Endothelial cell of umbilical vein (primary cell): Measurements from ENCODE around the gene CLPX. TPM values are rescaled to one million over a fixed set of nuclear protein-coding genes. Genes with fewer than 3 reads are reported as not detected.

Source experiments
- BruUV-seq: library from RNA; stranded (reverse); fragments of 400-500 nt; replicated peaks from 2 replicates; lab custom pipeline; 2021; lab: Mats Ljungman, UMichigan
- CTCF ChIA-PET: fragments of 300-600, 350-600 bp; sonication (Branson Sonifier 250); formaldehyde crosslinking; loops from one replicate; lab custom pipeline; 2021; ENCODE audit warnings: antibody characterized with exemption, inconsistent platforms; lab: Charles Lee
- POLR2A ChIA-PET: fragments of 300-600, 350-600 bp; sonication (Branson Sonifier 250); formaldehyde crosslinking; loops from one replicate; lab custom pipeline; 2021; ENCODE audit warnings: antibody characterized with exemption, inconsistent platforms; lab: Charles Lee
- DNase-seq: peaks from one replicate; pipeline ENCODE4 v3.0.0-alpha.2; 2011; ENCODE audit warnings: low read depth, low spot score
- FAIRE-seq: peaks from 2 replicates; lab custom pipeline; 2011; peaks lifted over from hg19 to GRCh38; lab: Jason Lieb, UNC
- H2AFZ ChIP-seq: 2 replicates; pipeline ENCODE4 v1.6.0; 2012; ENCODE audit warnings: low read depth, low read length, control low read depth, inconsistent platforms
- H3K27ac ChIP-seq: 2 replicates; pipeline ENCODE4 v1.5.1; 2011; ENCODE audit warnings: low read depth, mild to moderate bottlenecking, control low read depth, low read length, moderate library complexity; ENCODE audit not compliant: insufficient read depth
- H3K27me3 ChIP-seq, 2 experiments: 2 replicates each; pipeline versions ENCODE4 v1.6.0 to v1.6.1; 2011; ENCODE audit warnings: low read length in 2 of 2, mixed read lengths in 1 of 2; ENCODE audit not compliant: control insufficient read depth in 2 of 2, insufficient read depth in 2 of 2
- H3K36me3 ChIP-seq, 2 experiments: 2 replicates in 1 of 2; 3 replicates in 1 of 2; pipeline ENCODE4 v1.5.1; 2011; ENCODE audit warnings: low read length in 2 of 2, mild to moderate bottlenecking in 1 of 2, moderate library complexity in 1 of 2; ENCODE audit not compliant: control insufficient read depth in 2 of 2, insufficient read depth in 2 of 2; ENCODE audit errors: extremely low read depth in 1 of 2
- H3K4me1 ChIP-seq: 3 replicates; pipeline ENCODE4 v1.5.1; 2011; ENCODE audit warnings: mild to moderate bottlenecking, low read length; ENCODE audit not compliant: control insufficient read depth, insufficient read depth; ENCODE audit errors: extremely low read depth
- H3K4me2 ChIP-seq: 2 replicates; pipeline ENCODE4 v1.6.1; 2011; ENCODE audit warnings: low read length, control low read depth, mixed read lengths; ENCODE audit not compliant: insufficient read depth
- H3K4me3 ChIP-seq, 3 experiments: fragments of 200-600 bp in 1 of 3; sonication (generic), shearing (Covaris generic) in 1 of 3; replicated peaks in 1 of 3; 2 replicates each; pipeline ENCODE4 v1.5.1; 2011 to 2016; ENCODE audit warnings: control low read depth in 3 of 3, low read length in 3 of 3, mild to moderate bottlenecking in 2 of 3, inconsistent platforms in 1 of 3, low read depth in 1 of 3, moderate library complexity in 1 of 3; ENCODE audit not compliant: insufficient read depth in 1 of 3
- H3K79me2 ChIP-seq: 2 replicates; pipeline ENCODE4 v1.6.0; 2012; ENCODE audit warnings: low read length, inconsistent platforms; ENCODE audit not compliant: control insufficient read depth, insufficient read depth
- H3K9ac ChIP-seq: replicated peaks from 2 replicates; pipeline ENCODE3; 2011; ENCODE audit warnings: low read length, control low read depth; ENCODE audit not compliant: insufficient read depth; ENCODE audit errors: extremely low read depth
- H3K9me1 ChIP-seq: replicated peaks from 3 replicates; pipeline ENCODE4 v1.6.0; 2011; ENCODE audit warnings: mild to moderate bottlenecking, low read length; ENCODE audit not compliant: control insufficient read depth, insufficient read depth; ENCODE audit errors: extremely low read depth
- H3K9me3 ChIP-seq: replicated peaks from 2 replicates; pipeline ENCODE4 v1.5.1; 2012; ENCODE audit warnings: low read length, inconsistent platforms; ENCODE audit not compliant: control insufficient read depth, insufficient read depth
- H4K20me1 ChIP-seq: replicated peaks from 2 replicates; pipeline ENCODE3; 2011; ENCODE audit warnings: mild to moderate bottlenecking, low read length; ENCODE audit not compliant: control insufficient read depth, insufficient read depth; ENCODE audit errors: extremely low read depth
- CTCF ChIP-seq, 2 donors: IDR thresholded peaks; 1 replicate in 1 of 2; 2 replicates in 1 of 2; pipeline ENCODE4 v1.5.1; 2011; ENCODE audit warnings: low read length in 2 of 2, mild to moderate bottlenecking in 2 of 2, moderate library complexity in 2 of 2, control low read depth in 1 of 2, inconsistent platforms in 1 of 2, low read depth in 1 of 2; ENCODE audit not compliant: insufficient read depth in 1 of 2; ENCODE audit errors: extremely low read depth in 1 of 2
- EZH2 ChIP-seq: IDR thresholded peaks from 2 replicates; pipeline ENCODE4 v1.6.1; 2012; ENCODE audit warnings: borderline replicate concordance, low read depth, mild to moderate bottlenecking, moderate library complexity, low read length, inconsistent platforms; ENCODE audit not compliant: severe bottlenecking
- FOS ChIP-seq: IDR thresholded peaks from 2 replicates; pipeline ENCODE4 v1.6.1; 2011; ENCODE audit warnings: mild to moderate bottlenecking, low read length, moderate library complexity, borderline replicate concordance; ENCODE audit not compliant: insufficient read depth
- MAX ChIP-seq: IDR thresholded peaks from 2 replicates; pipeline ENCODE4 v1.6.1; 2011; ENCODE audit not compliant: insufficient read depth, insufficient read length
- POLR2A ChIP-seq: IDR thresholded peaks from 2 replicates; pipeline ENCODE4 v1.6.1; 2012; ENCODE audit warnings: low read depth, mild to moderate bottlenecking, control low read depth, low read length
- POLR2AphosphoS5 ChIP-seq: IDR thresholded peaks from 2 replicates; pipeline ENCODE4 v1.6.1; 2012; ENCODE audit warnings: low read depth, mild to moderate bottlenecking, control low read depth, low read length, moderate library complexity; ENCODE audit not compliant: insufficient read depth
- dilution Hi-C: fragments of 300-500 bp; cut with MboI; formaldehyde crosslinking; loops from one replicate; pipeline ENCODE4 v1.15.0; 2019; ENCODE audit warnings: low sequenced_read_pairs; ENCODE audit not compliant: extremely low pct_ligation_motif_present
- intact Hi-C: fragments of 100-400 bp; cut with micrococcal nuclease; formaldehyde crosslinking; loops from one replicate; pipeline ENCODE4 v1.10.0; 2022
- polyA plus RNA-seq, 4 experiments: library from polyadenylated mRNA; depleted of rRNA in 3 of 4; stranded (reverse) in 3 of 4; unstranded in 1 of 4; fragments of >200 nt; gene quantifications; 2 replicates each; pipeline versions ENCODE4 v1.2.1 to v1.2.3, GENCODE V29; 2011 to 2012; ENCODE audit warnings: missing spikeins in 1 of 4
- total RNA-seq: library from RNA; stranded (reverse); gene quantifications from 2 replicates; pipeline ENCODE4 v1.2.3, GENCODE V29; 2021

CLPX gene
- total and polyA plus RNA-seq, 2 donors (not counting 3 experiments of a cell fraction or from before 2014, with no cell fraction given), result 11.1 to 41.4 TPM

GRCh38 chr15:65194826-65195547 lies 9.8 kb upstream of the CLPX start:
- no peak overlapping the region for H2AFZ ChIP-seq
- H3K4me3 ChIP-seq, result no peak overlapping the region
- H3K79me2 ChIP-seq, result no peaks in the 10 kb centered on the region
- peaks cover 0 to 2% of the 10 kb centered on the region in 2 experiments for H3K27me3 ChIP-seq
- no peak for DNase-seq
- no peak overlapping the region for H3K27ac ChIP-seq
- no peaks in the 10 kb centered on the region for H3K9me1 ChIP-seq
- no peaks in the 10 kb centered on the region for H3K4me1 ChIP-seq
- H3K9me3 ChIP-seq, result no peaks in the 10 kb centered on the region
- intact Hi-C loops, result no loop called here
- ChIA-PET POLR2A (interaction anchor here (0.6 to 1.1 kb wide), 2 partner anchors 110 to 267 kb away, joined by 3 to 7 read pairs; partner anchors contain the start of gene RNU5B-1), CTCF (interaction anchor here (0.6 to 1.2 kb wide), 5 partner anchors 14 to 190 kb away, joined by 3 to 4 read pairs (median 4); no protein-coding TSS in a partner anchor)
- no peak overlapping the region for H3K9ac ChIP-seq
- dilution Hi-C loops, result no loop called here
- H3K36me3 ChIP-seq, result no peaks in the 10 kb centered on the region
- BruUV-seq, result no TSS peak
- H3K4me2 ChIP-seq, result no peak overlapping the region
- no peak for TF ChIP-seq FOS
- TF ChIP-seq POLR2AphosphoS5, result no peak
- TF ChIP-seq POLR2A, result no peak
- no peak for TF ChIP-seq CTCF (IDR thresholded peaks at IDR 0.05; ENCODE audit: extremely low read depth in 1 of 2, insufficient read depth in 1 of 2, low read depth in 1 of 2, low read length in 2 of 2)
- TF ChIP-seq MAX, result no peak
- no peak for TF ChIP-seq EZH2
- H4K20me1 ChIP-seq, result no peaks in the 10 kb centered on the region
- no peak for FAIRE-seq
